GM21825 (cell line): ENCODE data around the gene SLC25A26.

Source experiments
- ATAC-seq: cut with Tn5 transposase; IDR thresholded peaks from one replicate; pipeline ENCODE4 v1.9.1; 2021; ENCODE audit warnings: mild to moderate bottlenecking, moderate library complexity; ENCODE audit not compliant: unreplicated experiment

The SLC25A26 gene

DNA sequence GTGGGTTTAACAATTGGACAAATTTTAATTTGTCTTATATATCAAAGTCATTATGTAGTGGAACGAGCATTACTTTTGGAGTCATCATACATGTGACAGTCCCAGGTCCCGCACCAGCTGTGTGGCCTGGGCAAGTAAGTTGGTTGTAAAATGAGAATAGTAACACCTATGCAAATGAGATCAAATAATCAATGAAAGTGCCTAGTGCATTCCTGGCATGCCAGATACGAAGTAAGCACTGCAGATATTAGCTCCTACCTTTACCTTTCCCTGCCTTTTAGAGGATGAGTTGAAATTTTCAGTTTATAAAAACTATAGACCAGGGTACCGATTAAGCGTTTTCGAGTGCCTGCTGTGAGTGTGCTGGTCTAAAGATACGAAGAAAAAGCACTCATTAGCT, 145.9 kb downstream of the SLC25A26 start:
- no peak for ATAC-seq

GRCh38 chr3:66367979-66368378, 147.2 kb downstream of the SLC25A26 start:
- no peak for ATAC-seq

DNA sequence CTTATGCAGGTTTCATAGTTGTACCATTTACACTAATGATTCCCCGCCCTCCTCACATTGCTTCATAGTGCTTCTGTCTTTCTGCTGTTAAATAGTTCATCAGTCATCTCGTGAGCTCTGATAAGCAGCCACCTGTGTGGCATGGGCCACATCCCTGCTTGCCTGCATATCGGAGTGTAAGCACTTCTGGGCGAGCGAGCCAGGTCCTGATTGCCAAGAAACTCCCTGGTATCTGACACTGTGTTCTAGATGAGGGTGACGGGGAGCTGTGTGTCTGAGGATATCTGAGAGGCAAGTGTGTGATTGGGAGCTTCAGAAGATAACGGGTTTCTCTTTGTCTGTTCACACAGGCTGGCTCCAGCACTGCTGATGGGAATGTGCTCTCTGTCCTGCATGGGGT, 149.4 kb downstream of the SLC25A26 start:
- no peak for ATAC-seq

DNA sequence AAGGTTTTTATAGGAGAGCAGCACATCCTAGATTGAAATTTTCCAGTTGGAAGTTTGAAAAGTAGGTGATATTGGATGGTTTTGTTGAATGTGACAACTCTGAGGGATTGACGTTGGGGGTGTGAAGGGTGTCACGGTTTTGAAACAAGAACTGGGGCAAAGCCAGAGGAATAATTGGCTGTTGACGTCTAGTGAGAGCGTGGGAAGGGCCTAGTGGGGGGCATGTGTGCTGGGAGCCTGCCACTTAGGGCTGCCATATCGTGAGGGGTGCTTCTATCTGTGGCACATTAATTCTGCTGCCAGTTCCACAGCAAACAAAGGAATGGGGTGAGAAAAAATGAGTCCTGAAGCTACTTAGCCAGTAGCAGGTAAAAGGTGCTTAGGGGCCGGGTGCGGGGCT, 150.6 kb downstream of the SLC25A26 start:
- no peak for ATAC-seq

DNA sequence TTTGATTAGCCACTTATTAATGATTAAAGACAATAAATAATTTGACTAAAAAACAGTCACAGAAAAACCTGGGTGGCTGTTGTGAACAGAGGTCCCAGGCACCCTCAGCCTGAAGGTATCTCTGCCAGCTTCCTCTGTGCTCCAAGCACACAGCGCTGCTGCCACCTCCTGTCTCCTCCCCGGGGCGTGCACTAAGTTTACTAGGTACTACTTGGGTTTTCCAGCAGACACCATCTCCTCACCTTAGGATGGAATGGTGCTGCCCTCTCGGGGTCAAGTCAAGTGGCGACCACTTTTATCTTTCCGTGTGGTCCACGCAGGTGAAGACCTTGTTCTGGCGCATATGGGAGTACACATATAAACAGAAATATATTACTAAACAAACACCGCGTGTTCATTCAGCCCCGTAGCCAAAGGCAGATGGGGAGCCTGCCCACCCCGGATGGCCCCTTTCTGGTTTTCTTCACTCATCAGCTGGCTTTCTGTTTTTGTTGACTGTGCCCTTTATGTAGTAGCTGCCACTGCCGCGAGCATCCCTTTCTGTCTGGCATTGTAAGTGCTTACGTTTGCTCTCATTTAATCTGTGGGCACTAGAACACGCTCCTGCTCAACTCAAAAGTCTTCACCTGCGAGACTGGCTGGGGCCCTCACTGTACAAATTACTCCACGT, 152.0 kb downstream of the SLC25A26 start:
- no peak for ATAC-seq

DNA sequence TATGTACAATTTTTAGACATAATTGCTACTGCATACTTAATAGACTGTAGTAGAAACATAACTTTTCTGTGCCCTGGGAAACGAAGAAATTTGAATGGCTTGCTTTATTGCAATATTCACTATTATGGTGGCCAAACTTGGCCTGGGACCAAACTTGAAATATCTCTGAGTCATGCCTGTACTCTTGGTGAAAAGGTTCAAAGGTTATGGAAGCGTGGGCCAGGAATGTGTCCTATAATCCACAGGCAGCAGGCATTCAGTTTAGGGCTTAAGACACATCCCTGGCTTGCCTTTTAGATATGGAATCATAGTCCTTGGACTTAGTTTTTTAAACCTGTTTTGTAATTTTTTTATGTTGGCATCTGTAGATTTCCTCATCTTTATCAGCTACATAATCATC, 155.8 kb downstream of the SLC25A26 start:
- ATAC-seq = no peak

DNA sequence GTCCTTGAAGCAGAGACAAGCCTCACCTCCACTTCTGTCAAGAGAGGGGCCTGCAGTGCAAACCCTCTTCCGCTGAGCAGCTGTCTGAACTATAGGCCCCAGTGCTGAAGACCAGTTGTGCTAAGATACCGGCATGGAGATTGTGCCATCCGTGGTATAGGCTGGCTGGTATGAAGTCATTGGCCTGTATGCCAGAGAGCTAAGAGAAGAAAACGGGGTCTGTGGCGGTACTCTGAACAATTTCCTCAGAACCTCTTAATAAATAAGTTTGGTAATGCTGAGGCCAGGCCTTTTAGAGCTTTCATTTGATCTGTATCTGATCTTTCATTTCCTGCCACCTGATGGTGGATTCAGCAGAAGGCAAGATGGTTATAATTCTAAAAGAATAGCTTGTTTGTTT, 157.0 kb downstream of the SLC25A26 start:
- no peak for ATAC-seq

DNA sequence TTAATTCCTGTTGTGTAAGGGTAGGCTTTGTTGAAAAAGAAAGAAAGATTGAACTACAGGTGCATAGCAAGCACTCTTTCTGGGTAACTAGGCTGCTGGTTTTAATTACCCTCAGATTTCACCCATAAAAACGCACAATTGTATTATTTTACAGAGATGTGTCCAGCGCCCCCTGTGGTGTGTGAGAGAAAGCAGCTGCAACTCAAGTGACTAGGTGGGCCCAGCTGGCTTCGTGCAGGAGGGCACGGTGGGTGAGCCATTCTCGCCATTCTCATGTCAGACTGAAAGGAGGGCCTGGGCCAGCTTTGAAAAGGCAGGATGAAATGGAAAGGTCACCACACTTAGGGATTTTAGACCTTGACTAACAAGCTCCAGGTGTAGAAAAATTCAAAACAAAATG, 157.5 kb downstream of the SLC25A26 start:
- ATAC-seq = no peak

DNA sequence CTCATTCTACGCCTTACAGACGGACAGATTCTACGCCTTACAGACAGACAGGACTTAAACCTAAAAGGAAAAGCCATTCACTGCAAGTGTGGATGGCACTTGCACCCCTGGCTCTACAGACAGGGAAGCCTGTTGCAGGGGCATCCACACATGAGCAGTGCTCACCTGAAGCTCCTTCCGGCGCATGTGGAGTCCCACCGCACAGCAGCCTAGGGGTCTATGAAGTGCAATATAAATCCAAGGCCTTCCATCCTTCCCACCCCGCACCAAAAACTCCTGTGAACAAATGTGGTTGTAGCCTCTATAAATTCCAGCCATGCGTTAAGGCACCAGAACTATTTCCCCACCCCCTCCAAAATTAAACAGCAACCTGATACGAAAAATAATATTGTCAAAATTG, 158.8 kb downstream of the SLC25A26 start:
- no peak for ATAC-seq

DNA sequence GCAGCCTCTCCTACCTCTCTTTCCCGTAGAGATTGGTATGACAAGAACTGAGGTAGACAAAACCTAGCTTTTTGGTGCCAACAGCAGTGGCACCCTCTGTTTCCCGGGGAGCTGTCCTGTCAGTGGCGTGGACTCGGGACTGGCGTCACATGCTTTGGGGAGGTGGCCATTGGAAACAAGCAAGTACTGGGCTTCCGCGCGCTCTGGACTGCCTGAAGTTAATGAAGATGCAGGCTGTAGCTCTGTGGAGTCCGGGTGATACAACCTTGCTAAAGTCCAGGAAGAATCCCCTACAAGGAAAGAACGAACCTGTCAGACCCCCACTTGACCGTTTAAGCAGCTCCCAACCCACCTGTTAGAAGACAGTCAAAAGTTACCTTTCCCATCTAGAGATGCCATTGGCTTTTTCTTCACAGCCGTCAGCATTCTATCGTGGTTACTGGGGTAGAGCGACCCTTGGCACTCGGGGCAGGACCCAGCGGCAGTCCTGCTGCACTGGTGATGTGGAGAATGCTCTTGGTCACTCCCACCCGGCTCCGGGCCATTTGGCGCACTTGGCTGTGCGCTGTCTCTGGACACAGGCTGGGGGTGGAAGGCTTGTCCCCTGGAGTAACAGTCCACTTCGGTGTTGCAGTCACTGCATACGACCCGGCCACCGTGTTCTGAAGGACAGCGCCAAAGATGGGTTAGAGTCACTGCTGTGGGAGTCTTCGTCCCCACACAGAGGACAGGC, 159.6 kb downstream of the SLC25A26 start:
- no peak for ATAC-seq

DNA sequence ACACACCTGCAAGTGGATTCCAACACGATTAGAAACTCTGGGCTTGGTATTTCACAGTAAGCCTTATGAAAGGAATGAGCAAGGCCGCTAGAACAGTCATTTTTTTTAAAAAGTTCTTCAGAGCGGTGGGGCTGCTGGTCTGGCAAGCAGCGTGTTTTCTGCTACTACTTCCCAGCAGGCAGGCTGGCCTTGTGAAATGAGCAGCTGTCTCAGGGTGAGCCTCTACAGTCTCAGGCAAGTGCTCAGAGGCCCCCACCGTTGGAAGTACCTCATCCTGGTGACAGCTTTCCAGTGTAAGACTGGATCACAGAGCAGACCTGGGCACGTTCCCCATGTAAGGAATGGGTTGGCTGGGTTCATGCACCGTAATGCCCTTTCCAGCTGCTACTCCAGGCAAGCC, 160.8 kb downstream of the SLC25A26 start:
- no peak for ATAC-seq

DNA sequence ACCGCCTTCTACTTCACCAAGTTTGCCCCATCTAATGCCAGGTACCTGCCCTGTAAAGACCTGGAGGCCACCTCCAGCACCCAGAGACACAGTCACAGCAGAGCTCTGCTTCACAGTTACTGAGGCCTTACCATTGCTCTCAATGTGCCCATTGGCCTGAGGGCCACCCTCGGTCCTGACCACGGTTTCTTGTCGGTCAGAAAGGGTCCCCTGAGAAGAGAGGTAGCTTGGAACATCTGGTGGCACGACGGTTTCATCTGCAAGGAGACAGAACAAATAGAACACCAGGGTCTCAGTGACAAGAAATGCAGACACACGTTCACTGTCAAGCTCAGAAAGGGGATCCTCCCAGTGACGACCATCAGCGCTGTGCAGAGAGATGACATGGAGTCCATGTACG, 161.3 kb downstream of the SLC25A26 start:
- no peak for ATAC-seq

- no peak for ATAC-seq
Measured at GRCh38 chr3:66383023-66383422, 162.2 kb downstream of the SLC25A26 start.

GRCh38 chr3:66383998-66384745, 163.4 kb downstream of the SLC25A26 start:
- ATAC-seq = no peak

- no peak for ATAC-seq
Measured at GRCh38 chr3:66385066-66385465, 164.3 kb downstream of the SLC25A26 start.

GRCh38 chr3:66386011-66386924, 165.5 kb downstream of the SLC25A26 start:
- ATAC-seq = peak; percentile 87

DNA sequence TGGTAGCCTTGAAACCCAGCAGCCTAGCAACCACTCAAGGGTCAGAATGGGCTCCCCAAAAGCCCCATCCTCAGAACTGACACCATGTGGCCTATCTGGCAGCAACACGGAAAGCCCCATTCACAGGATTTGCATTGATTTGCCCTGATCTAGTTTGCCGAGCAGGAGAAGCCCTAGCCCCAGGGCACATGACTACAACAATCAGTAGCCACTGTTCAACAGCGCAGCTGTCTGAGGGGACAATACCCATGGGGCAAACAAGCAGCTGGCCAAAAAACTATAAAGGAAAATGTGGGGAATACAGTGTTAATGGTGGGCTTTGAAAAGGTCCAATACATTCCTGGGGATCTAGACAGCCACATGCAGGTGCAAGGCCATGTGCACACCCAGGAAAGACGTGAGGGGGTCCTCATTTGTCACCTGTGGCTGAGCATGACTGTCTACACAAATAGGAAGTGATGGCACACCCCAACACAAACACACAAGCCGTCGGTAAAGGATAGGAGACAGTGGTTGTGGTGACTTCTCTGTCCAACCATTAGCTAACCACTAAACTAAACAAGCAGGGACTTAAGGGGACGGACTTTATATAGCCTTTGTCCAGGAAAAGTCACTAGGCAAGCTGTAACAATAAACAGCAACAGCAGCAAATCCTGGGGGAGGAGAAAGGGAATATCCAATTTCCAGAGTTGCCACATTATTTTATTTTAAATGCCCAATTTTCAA, 166.3 kb downstream of the SLC25A26 start:
- peak; percentile 46 for ATAC-seq

DNA sequence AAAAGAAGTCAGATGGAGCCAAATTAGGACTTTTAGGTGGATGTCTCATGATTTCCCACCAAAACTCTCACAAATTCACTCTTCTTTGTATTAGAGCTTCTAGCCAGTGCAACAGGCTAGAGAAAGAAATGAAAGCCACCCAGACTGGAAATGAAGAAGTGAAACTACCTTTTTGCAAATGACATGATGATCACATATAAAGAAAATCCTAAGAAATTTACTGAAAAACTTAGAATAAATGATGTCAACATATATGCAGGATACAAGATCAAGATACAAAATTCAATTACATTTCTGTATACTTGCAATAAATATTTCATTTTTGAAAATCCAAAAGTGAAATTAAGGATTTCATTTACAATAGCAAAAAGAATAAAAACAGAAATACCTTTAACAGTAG, 169.2 kb downstream of the SLC25A26 start:
- ATAC-seq = peak; percentile 18

DNA sequence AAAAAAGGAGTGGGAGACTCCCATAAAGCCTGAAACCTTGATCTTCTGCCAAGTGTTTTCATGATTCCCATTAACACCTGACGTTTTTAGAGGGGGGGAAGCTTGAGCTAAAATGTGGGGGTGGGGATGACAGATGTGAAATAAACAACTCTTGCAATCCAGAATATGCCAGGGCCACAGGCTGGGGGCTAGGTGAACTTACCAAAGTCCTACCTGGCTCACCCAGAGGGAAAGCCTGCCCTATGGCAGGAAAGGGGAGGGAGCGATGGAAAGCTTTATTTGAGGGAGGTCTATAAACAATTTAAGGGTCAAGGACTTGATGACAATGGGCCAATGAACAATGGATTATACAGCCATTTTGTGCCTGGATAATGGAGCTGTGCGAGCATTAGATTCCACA, 171.7 kb downstream of the SLC25A26 start:
- ATAC-seq = no peak

- no peak for ATAC-seq
Measured at GRCh38 chr3:66392966-66393332, 172.1 kb downstream of the SLC25A26 start.
